NCI-H460 (cell line): ENCODE data around the gene C12orf50. TPM values are rescaled to one million over a fixed set of nuclear protein-coding genes. Genes with fewer than 3 reads are reported as not detected.
A peak's percentile ranks its signal among the peaks of the same experiment; 100 is the strongest.
"Not testable (repeated sequence)": the region's sequence is repeated elsewhere in the genome, so short reads cannot be mapped to it uniquely, and the experiment has no call there.

ENCODE experiments used
- DNase-seq: peaks from one replicate; pipeline ENCODE4 v3.0.0-alpha.2; 2016; ENCODE audit warnings: low read depth; ENCODE audit errors: extremely low read depth
- polyA plus RNA-seq: library from polyadenylated mRNA; depleted of rRNA; stranded (reverse); fragments of >200 nt; gene quantifications from 2 replicates; pipeline ENCODE4 v1.2.3, GENCODE V29; 2014; cell fraction: nucleus; rRNA removed
- total RNA-seq: library from RNA; depleted of rRNA; stranded (reverse); fragments of >200 nt; shearing (Covaris generic); gene quantifications from 2 replicates; pipeline ENCODE4 v1.2.3, GENCODE V29; 2014; rRNA removed

The C12orf50 gene
- not detected in 2 replicates for total RNA-seq
- 0.62 TPM in 1 of 2 replicates, not detected in the other for polyA plus RNA-seq

GRCh38 chr12:88029093-88029665 is at the start of gene C12orf50:
Gene C12orf50 (minus strand): TSS chr12:88029401. CDS start chr12:88026962, 2,439 bp downstream.
- DNase-seq, result no peak

DNA sequence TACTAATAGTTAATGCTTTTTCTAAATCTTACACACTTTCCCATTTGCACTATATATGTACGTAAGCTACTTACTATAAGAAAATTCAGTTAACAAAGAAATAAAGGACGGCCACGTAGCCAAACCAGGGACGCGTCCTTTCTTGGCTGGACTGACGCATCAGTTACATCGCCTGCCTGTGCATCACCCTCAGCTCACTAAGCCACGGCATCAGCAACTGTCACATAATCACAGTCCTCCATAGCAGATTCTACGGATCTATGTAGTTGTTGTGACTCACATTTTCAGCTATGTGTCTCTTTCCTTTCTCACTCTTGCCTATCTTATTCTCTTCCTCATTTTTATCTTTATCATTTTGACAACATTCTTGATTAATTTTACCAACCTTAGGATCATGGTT is 38.1 kb upstream of the C12orf50 start:
- DNase-seq, result no peak

DNA sequence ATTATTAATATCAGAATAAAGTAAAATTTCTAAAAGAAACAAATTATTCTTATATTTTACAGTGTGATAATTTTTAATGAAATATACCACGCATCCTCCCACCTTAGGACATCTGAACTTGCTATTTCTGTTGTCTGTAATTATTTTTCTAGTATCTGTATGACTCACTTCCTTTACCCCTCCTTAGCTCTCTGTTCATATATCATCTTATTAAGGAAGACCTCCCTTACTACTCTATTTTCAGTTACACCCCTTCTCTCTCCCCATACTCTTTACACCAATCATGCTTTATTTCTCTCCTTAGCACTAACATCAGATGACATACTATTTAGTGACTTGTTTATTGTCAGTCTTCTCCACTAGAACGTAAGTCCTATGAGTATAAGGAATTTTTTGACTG is 34.2 kb upstream of the C12orf50 start:
- no peak for DNase-seq

DNA sequence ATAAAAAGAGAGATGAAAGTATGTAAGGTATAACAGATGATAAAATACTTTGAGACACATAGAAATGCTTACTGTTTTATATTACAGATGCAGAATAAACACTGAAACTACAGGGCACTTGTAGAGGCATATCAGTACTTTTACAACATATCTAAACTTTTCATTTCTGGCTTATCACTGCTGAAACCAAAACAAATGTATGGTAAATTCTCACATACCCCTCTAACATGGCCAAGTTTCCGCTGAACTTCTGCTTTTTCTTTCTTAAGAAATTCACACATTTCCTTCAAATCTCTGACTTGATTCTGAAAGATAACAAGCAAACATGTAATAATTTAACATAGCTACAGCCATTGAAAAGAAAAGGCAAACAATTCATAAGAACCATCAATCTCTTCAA is 33.3 kb upstream of the C12orf50 start:
- no peak for DNase-seq

- no peak for DNase-seq
Measured at GRCh38 chr12:88058719-88059077, 29.5 kb upstream of the C12orf50 start.

DNA sequence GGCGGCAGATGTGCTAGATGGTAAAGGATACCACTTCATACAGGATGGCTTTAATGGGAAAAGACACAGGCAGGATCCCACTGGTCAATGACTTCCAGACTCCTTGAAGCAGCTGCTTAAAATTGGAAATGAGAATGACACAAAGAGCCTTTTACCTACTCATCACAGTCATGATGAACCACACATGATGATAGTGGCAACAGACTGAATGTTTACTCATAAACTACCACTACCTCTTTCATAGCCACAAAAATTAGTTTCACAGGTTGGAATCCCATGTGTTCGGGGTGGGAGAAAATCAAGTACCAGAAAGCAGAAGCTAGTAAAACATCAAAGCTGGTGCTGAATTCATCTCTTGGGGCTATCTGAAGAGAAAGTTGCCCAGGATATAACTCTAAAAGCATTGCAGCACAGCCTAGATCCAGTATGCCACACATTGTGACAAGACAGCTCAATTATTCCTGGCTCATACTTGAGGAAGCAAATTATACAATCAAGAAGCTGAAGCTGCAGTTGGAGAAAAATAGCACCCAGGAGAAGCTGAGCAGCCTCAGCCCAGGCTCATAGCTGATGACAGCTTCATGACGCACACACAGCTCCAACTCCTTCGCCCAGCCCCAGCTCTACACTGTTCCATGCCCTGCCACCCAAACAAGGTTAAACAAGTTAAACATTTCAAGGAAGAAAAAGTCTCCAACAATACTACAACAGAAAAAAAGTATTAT is 29.0 kb upstream of the C12orf50 start:
- DNase-seq, result no peak

GRCh38 chr12:88056571-88056970 is 27.4 kb upstream of the C12orf50 start:
- DNase-seq, result no peak

DNA sequence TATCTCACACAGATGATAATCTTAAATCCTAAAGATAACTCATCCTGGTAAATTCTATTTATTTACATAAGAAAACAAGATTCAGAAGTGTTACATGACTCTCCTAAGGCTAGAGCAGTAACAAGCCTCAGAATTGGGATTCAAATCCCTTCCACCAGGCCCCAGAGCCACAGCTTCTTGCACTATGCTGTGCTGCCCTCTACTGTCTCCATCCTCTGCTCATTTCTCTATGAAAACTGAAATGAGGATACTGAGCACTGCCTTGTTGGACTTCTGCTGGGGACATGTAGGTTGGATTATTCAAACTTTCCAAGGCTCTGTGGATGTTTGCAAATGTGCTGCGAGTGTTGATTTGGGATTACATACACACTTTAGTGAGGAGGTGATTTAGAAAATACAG is 23.5 kb upstream of the C12orf50 start:
- peak; percentile 41 for DNase-seq

DNA sequence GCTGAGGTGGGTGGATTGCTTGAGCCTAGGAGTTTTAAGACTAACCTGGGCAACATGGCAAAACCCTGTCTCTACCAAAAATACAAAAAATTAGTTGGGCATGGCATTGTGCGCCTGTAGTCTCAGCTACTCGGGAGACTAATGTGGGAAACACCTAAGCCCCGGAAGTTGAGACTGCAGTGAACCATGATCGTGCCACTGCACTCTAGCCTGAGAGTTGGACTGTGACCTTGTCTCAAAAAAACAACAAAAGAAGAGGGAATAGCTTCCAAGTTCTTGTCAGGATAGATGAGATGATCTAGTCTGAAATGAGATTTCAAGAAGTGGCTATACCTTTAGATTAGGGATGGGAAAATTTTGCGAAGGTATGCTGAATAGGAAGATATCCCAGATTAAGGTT is 14.8 kb upstream of the C12orf50 start:
- DNase-seq, result no peak

GRCh38 chr12:88037770-88038169 is 8.6 kb upstream of the C12orf50 start:
- no peak for DNase-seq

- peak; percentile 6 for DNase-seq
Measured at GRCh38 chr12:88036353-88036965, 7.3 kb upstream of the C12orf50 start.

GRCh38 chr12:88035907-88036289 is 6.7 kb upstream of the C12orf50 start:
- peak; percentile 1 for DNase-seq

DNA sequence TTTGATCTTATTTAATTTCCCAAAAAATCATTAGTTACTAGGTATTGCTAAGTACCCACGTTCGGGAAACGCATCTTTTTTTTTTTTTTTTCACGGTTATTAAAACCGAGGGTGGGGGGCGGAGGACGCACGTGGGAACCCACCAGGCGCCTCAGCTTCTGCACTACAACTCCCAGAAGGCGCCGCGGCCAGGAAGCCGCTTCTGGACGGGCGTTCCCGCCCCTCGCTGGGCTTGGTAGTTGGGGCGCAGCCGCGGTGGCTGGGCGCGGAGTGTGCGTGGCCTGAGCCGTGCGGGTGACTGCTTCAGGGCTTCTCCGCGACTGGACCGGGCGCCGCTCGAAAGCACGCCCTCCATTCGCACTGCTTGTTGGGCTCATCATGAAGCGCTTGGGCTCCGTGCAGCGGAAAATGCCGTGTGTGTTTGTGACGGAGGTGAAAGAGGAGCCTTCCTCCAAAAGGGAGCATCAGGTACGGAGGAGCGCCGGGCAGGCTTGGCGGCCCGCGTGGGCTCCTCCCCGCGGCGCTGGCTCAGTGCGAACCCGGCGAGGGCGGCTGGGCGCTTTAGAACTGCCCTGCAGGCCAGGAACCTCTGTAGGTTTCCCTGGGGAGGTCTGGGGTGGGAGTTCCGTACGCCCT is 6.2 kb upstream of the C12orf50 start:
- peak; percentile 85 for DNase-seq

DNA sequence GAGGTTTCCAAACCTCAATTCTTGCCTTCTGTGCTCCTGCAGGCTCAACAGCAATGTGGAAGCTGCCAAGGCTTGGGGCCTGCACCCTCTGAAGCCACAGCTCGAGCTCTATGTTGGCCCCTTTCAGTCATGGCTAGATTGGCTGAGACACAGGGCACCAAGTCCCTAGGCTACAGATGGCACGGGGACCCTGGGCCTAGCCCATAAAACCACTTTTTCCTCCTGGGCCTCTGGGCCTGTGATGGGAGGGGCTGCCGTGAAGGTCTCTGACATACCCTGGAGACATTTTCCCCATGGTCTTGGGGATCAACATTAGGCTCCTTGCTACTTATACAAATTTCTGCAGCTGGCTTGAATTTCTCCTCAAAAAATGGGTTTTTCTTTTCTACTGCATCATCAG is 2.0 kb upstream of the C12orf50 start:
- not testable (repeated sequence) for DNase-seq

- DNase-seq, result no peak
Measured at GRCh38 chr12:88026196-88026595, 3.0 kb downstream of the C12orf50 start.

GRCh38 chr12:88017964-88018363 is 11.2 kb downstream of the C12orf50 start:
- no peak for DNase-seq

DNA sequence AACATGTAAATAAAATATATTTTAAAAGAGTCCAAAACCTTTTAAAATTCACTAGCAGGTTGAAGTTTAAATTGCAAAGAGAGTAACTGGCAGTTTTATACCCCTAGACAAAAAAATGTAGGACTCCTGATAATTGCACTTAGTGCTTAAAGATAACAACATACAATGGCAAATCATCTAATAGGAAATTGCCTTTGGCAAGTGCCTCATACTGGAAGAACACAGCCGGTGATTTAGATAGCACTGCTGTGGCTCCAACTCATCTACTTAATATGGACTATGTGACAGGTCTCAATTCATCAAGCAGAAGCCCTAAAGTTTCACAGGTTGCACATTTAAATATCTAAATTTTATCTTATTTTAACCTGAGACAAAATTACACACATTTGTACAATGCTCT is 13.4 kb downstream of the C12orf50 start:
- DNase-seq, result no peak

- DNase-seq, result no peak
Measured at GRCh38 chr12:88011755-88012154, 17.4 kb downstream of the C12orf50 start.

- DNase-seq, result no peak
Measured at GRCh38 chr12:88006351-88006750, 22.9 kb downstream of the C12orf50 start.

DNA sequence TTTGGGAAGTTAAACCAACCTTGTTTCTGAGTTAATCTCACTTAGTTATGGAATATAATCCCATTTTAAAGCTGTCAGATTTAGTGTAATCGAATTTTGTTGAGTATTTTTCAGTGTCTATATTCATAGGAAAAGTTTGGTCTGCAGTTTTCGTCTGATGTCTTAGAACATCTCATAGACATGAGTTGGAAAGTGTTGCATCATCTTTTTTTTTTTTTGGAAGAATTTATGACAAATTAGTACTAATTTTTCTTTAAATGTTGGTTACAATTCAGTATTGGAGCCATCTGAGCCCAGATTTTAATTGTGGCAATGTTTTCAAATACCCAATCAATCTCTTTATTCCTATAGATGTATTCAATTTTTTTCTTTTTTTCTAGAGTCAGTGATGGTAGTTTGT is 27.9 kb downstream of the C12orf50 start:
- DNase-seq, result no peak

DNA sequence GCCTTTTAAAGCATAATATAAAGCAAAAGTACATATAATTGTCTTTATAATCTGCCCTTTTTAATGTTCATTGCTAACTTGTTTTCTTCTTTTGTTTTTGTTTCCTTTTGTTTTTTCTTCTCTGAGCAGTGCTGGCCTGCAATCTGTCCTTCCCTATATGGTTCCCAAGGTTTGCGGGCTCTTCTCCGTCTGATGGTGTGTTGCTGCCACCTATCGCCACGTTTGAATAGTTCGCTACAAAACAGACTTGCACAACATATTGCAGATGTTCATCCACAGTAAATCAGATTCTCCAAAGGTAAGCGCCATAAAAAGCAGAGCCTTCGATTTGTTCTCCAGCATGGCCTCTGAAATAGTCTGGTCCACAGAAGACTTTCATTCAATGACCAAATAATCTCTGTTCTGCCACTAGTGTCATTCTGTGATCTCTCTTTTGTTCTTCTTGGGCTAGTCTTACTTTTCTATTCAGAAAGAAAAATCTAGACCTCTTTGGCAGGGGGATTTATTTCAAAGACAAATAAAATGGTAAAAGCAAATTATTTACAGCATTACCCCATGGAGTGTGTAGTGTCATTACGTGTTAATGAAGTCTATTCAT is 33.5 kb downstream of the C12orf50 start:
- peak; percentile 73 for DNase-seq
